Type B pancreatic cell (in vitro differentiated cells): ENCODE measurements around the gene CREB5. TPM values are rescaled to one million over a fixed set of nuclear protein-coding genes. Genes with fewer than 3 reads are reported as not detected.

Source experiments
- DNase-seq: peaks from one replicate; pipeline ENCODE4 v3.0.0; 2021; ENCODE audit warnings: mixed read lengths; ENCODE audit not compliant: unreplicated experiment; ENCODE audit errors: extremely low spot score
- H3K27ac Mint-ChIP-seq: 2 replicates; pipeline ENCODE4 v1.8.0; 2021; ENCODE audit warnings: mild to moderate bottlenecking, mixed read lengths
- H3K27me3 Mint-ChIP-seq: 2 replicates; pipeline ENCODE4 v1.8.0; 2021; ENCODE audit warnings: mixed read lengths
- H3K36me3 Mint-ChIP-seq: 2 replicates; pipeline ENCODE4 v1.8.0; 2021; ENCODE audit warnings: mixed read lengths
- H3K4me1 Mint-ChIP-seq: one replicate; pipeline ENCODE4 v1.8.0; 2021; ENCODE audit warnings: mixed read lengths; ENCODE audit not compliant: unreplicated experiment
- H3K4me3 Mint-ChIP-seq: 2 replicates; pipeline ENCODE4 v1.8.0; 2021; ENCODE audit warnings: mild to moderate bottlenecking, mixed read lengths
- H3K9me3 Mint-ChIP-seq: 2 replicates; pipeline ENCODE4 v1.8.0; 2021; ENCODE audit warnings: mixed read lengths
- total RNA-seq: library from RNA; stranded (reverse); gene quantifications from 2 replicates; pipeline ENCODE4 v1.2.1, GENCODE V29; 2021; ENCODE audit warnings: low replicate concordance
- TF ChIP-seq, protein P1 (sequence below): fragments of 200-600 bp; sonication (generic); conservative IDR thresholded peaks from 2 replicates; pipeline ENCODE4 v1.5.0; 2021; ENCODE audit warnings: antibody characterized with exemption, mild to moderate bottlenecking

Gene CREB5
- total RNA-seq, 1 donor from 2014 or later, result 31.0 TPM

DNA sequence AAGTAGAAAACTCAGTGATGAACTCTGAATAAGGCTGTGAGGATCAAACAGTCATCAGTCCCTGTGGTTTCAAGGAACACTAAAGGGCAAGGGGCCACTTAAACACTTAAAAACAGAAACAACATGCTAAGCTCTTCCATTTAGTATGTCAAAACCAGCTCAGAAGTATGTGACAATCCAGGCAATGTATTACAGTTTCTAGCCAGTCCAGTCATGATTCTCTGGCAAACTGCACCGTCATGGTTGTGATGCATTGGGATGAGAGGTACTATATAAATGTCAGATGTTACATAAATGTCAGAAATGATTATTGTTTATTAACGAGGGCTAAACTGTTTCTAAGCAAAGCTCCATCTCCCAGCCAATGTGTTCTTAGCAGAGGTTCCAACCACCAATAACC, 4.7 kb upstream of the CREB5 start:
- DNase-seq, result no peak
- peak overlapping the region; percentile 11 for H3K27ac Mint-ChIP-seq
- H3K9me3 Mint-ChIP-seq, result no peaks in the 10 kb centered on the region
- TF ChIP-seq, protein P1, sequence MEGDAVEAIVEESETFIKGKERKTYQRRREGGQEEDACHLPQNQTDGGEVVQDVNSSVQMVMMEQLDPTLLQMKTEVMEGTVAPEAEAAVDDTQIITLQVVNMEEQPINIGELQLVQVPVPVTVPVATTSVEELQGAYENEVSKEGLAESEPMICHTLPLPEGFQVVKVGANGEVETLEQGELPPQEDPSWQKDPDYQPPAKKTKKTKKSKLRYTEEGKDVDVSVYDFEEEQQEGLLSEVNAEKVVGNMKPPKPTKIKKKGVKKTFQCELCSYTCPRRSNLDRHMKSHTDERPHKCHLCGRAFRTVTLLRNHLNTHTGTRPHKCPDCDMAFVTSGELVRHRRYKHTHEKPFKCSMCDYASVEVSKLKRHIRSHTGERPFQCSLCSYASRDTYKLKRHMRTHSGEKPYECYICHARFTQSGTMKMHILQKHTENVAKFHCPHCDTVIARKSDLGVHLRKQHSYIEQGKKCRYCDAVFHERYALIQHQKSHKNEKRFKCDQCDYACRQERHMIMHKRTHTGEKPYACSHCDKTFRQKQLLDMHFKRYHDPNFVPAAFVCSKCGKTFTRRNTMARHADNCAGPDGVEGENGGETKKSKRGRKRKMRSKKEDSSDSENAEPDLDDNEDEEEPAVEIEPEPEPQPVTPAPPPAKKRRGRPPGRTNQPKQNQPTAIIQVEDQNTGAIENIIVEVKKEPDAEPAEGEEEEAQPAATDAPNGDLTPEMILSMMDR, result no peak
- H3K4me3 Mint-ChIP-seq, result peak overlapping the region; percentile 61
- no peaks in the 10 kb centered on the region for H3K36me3 Mint-ChIP-seq
- H3K27me3 Mint-ChIP-seq, result peaks cover 73% of the 10 kb centered on the region
- H3K4me1 Mint-ChIP-seq, result peaks cover 32% of the 10 kb centered on the region

DNA sequence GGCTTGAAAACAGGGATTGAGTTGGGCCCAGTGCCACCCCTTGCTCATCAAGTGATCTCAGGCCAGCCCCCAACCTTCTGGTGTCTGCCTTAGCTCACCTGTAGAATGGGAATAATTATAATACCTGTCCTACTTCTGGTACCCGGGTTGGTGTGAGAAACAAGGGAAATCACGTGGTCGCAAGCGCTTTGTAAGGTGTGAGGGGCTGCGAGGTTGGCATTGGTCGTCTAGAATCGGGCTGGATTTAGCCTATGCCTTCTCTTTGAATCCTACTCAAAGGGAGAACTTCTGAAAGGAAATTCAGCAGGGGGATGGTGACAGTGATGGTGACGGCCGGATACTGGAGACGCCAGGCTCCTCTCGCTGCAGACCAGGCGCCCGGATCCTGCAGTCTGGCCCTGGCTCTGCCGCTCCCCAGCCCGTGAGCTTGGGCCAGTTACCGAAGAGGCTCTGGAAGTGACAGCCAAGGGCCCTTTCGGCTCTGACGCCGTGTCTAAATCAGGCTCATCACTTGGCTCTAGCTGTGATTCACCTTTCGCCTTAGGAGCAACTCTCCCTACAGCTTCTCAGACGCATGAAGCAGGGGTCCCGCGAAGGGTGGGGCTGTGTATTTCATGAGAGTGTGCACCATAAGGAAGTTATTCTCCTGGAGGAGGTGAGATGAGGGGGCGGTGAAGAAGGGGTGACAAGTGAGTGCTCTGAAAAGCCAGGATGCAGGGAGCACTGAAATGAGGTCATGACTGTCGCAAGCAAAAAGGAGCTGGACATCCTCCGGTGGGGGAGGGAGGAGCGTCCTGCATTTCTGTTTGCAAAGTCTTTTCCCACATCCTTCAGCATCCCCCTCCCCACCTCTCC, 4.0 kb upstream of the CREB5 start:
- Mint-ChIP-seq H3K4me3 (peak overlapping the region; percentile 100), H3K9me3 (no peaks in the 10 kb centered on the region), H3K4me1 (peaks cover 34% of the 10 kb centered on the region), H3K27me3 (peaks cover 79% of the 10 kb centered on the region), H3K27ac (peak overlapping the region; percentile 98), H3K36me3 (no peaks in the 10 kb centered on the region)
- TF ChIP-seq, protein P1, result no peak
- no peak for DNase-seq

DNA sequence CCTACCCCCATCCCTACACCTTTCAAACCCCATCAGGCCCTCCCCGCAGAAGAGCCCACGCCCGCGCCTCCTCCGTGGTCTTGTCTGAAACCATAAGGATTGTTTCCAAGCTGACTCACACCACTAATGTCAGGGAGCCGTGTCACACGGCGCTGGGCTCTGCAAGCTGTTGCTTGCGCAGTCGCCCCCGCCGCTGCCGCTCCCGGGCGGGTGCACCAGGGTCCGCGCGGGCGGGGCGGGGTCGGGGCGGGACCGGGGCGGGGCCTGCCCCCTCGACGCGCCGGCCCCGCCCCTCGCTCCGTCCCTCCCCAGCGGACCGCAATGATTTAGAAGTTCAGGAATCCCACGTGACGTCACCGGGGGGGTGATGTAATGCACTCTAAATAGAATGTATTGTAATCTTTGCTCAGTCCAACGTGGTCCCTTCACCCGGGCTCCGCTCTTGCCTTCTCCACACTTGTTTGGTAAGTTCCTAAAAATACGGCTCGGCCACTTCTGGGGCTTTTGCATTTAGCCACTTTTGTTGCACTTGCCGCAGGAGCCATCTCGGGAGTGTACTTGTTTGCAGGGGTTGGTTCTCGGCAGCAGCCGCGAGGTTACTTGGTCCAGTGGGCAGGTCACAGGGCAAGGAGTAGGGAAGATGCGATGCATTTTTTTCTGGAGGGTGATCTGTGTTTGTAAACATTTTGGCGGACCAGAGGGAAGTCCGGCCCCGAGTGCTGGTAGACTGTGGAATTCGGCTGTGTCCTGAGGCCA, 3.2 kb upstream of the CREB5 start:
- H3K9me3 Mint-ChIP-seq, result no peaks in the 10 kb centered on the region

DNA sequence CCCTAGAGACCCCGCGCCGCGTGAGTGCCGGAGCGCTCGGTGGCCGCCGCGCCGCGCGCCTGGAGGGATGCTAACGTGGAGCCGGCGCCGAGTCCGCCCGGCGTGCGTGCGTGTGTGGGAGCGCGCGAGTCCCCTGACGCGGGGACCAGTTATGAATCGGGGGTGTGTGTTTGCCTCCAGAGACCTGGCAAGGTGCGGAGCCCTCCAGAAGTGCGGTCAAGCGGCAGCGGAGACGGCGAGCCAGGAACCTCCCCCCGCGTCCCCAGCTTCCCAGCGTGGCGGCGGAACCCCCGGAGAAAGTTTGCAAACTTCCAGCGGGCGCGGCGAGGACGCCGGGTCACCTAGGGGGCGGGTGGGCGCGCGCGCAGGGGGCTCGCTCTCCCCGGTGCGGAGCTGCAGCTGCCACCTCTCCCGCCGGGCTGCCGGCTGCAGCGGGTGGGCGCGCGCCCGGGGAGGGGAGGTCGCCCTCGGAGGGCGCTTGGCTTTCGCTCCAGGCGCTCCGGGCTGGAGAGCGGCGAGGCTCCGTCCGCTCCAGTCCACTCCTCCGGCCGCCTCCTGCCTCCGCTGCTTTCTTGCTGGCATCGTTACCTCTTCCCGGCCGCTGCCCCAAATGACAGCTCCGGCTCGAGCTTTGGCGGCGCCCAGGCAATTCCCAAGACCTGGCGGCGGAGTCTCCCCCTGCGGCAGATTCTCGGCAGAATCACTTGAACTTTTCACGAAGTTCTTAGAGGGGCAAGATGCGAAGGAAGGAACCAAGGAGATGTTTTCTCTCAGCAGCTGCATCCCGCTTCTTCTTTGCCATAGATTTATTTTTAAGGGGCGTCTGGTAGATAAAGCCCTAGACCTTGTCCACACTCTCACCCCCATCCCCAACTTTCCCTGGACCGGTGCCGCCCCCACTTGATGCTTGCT, 2.3 kb upstream of the CREB5 start:
- Mint-ChIP-seq H3K4me3 (peak overlapping the region; percentile 100), H3K4me1 (peaks cover 34% of the 10 kb centered on the region), H3K9me3 (no peaks in the 10 kb centered on the region), H3K27ac (peak overlapping the region; percentile 98), H3K27me3 (peaks cover 84% of the 10 kb centered on the region), H3K36me3 (no peaks in the 10 kb centered on the region)
- TF ChIP-seq, protein P1, result no peak
- DNase-seq, result peak; percentile 71

More for the DNA sequence above, 3.2 kb upstream of the CREB5 start:
- peaks cover 34% of the 10 kb centered on the region for H3K4me1 Mint-ChIP-seq
- H3K27ac Mint-ChIP-seq, result peak overlapping the region; percentile 98
- H3K36me3 Mint-ChIP-seq, result no peaks in the 10 kb centered on the region
- H3K27me3 Mint-ChIP-seq, result peaks cover 83% of the 10 kb centered on the region
- DNase-seq, result peak; percentile 87
- H3K4me3 Mint-ChIP-seq, result peak overlapping the region; percentile 100
- TF ChIP-seq, protein P1, result no peak
